Hepatocyte (in vitro differentiated cells): ENCODE data around the gene NCAPD3. TPM values are rescaled to one million over a fixed set of nuclear protein-coding genes. Genes with fewer than 3 reads are reported as not detected.

Experiments
- DNase-seq: peaks from one replicate; pipeline ENCODE4 v3.0.0-alpha.2; 2016; ENCODE audit warnings: low spot score
- H2AFZ ChIP-seq: fragments of 200-600 bp; sonication (generic); 2 replicates; pipeline ENCODE4 v1.6.0; 2016; ENCODE audit warnings: antibody characterized with exemption, mild to moderate bottlenecking
- H3K27ac ChIP-seq: fragments of 200-600 bp; sonication (generic); 2 replicates; pipeline ENCODE4 v1.5.1; 2016; ENCODE audit warnings: mild to moderate bottlenecking
- H3K27me3 ChIP-seq: fragments of 200-600 bp; sonication (generic); 2 replicates; pipeline ENCODE4 v1.6.1; 2016
- H3K36me3 ChIP-seq: fragments of 200-600 bp; sonication (generic); replicated peaks from 2 replicates; pipeline ENCODE4 v1.5.1; 2016; ENCODE audit warnings: low read depth; ENCODE audit not compliant: insufficient read depth
- H3K4me1 ChIP-seq: fragments of 200-600 bp; sonication (generic); 2 replicates; pipeline ENCODE4 v1.5.1; 2016; ENCODE audit warnings: mild to moderate bottlenecking, moderate library complexity; ENCODE audit not compliant: insufficient read depth
- H3K4me2 ChIP-seq: fragments of 200-600 bp; sonication (generic); 2 replicates; pipeline ENCODE4 v1.6.0; 2016
- H3K4me3 ChIP-seq: fragments of 200-600 bp; sonication (generic); 2 replicates; pipeline ENCODE4 v1.5.1; 2016; ENCODE audit warnings: mild to moderate bottlenecking
- H3K79me2 ChIP-seq: fragments of 200-600 bp; sonication (generic); 2 replicates; pipeline ENCODE4 v1.6.0; 2017; ENCODE audit warnings: mild to moderate bottlenecking
- H3K9me2 ChIP-seq: fragments of 200-600 bp; sonication (generic); replicated peaks from 2 replicates; pipeline ENCODE4 v1.6.0; 2017; ENCODE audit warnings: mild to moderate bottlenecking; ENCODE audit not compliant: insufficient read depth
- H3K9me3 ChIP-seq: fragments of 200-600 bp; sonication (generic); 2 replicates; pipeline ENCODE4 v1.5.1; 2016; ENCODE audit warnings: low read depth, mild to moderate bottlenecking
- H4K20me1 ChIP-seq: fragments of 200-600 bp; sonication (generic); 2 replicates; pipeline ENCODE4 v1.6.0; 2016; ENCODE audit warnings: mild to moderate bottlenecking; ENCODE audit not compliant: insufficient read depth, poor library complexity, severe bottlenecking
- CTCF ChIP-seq: fragments of 200-600 bp; sonication (generic); IDR thresholded peaks from 2 replicates; pipeline ENCODE4 v1.5.1; 2016; ENCODE audit warnings: antibody characterized with exemption, mild to moderate bottlenecking; ENCODE audit not compliant: poor library complexity
- EZH2 ChIP-seq: fragments of 200-600 bp; sonication (generic); IDR thresholded peaks from 2 replicates; pipeline ENCODE4 v1.6.1; 2016; ENCODE audit warnings: antibody characterized with exemption, mild to moderate bottlenecking, borderline replicate concordance
- EZH2phosphoT487 ChIP-seq: fragments of 200-600 bp; sonication (generic); IDR thresholded peaks from one replicate; pipeline ENCODE4 v1.6.1; 2018; ENCODE audit warnings: antibody characterized with exemption, mild to moderate bottlenecking, low read depth, moderate library complexity; ENCODE audit not compliant: unreplicated experiment, severe bottlenecking
- WGBS: methylation state at CpG from one replicate; pipeline ENCODE4 v1.1.6; 2016; ENCODE audit warnings: low lambda C conversion rate; ENCODE audit errors: missing lambda C conversion rate; 5-methylcytosine and 5-hydroxymethylcytosine counted together
- polyA plus RNA-seq: library from polyadenylated mRNA; unstranded; fragments of >200 nt; fragmentation: Nextera tagmentation; extraction: Ambion mirVana; gene quantifications from 2 replicates; pipeline ENCODE4 v1.2.1, GENCODE V29; 2016
- total RNA-seq: library from RNA; depleted of rRNA; stranded (reverse); fragments of >200 nt; gene quantifications from 2 replicates; pipeline ENCODE4 v1.2.3, GENCODE V29; 2014

The NCAPD3 gene
- total and polyA plus RNA-seq, 2 experiments from 2014 or later: 8.8 to 9.5 TPM

DNA sequence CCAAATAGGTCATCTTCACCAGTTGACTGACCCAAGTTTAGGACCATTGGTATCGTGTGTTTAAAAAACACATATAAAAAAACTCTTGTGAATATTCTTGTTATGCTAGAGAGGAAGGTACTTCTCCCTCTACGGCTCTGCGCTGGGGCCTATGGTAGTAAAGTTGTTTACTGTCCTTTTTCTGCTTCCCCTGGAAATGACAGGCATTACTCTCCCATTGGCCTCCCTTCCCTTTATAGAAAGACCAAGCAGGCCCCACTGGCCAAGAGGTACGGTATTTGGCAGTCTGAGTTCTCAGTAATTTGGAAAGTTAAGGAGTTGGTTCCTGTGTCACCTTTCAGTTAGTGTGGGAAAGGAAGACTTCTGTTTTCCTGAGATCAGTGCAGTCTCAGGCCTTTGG lies 22.9 kb upstream of the NCAPD3 start:
- no peaks in the 10 kb centered on the region for H3K36me3 ChIP-seq
- H2AFZ ChIP-seq: no peak overlapping the region

DNA sequence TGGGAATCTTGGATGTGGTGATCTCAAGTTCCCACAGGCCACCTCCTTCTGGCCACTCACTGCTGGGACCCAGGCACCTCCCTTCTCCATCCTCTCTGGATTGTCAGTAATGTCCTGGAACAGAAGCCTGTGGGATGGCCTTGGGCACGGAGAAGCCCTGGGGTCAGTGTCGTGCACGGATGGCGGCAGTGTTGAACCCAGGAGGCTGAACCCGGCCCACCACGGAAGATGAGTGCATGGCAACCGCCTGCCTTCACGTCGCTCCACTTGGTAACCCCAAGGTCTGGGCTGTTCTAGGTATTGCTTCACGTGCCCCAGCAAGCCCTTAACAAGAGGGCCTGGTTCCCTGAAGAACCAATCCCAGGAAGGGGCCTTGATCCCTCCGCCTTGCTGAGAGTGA lies 22.3 kb upstream of the NCAPD3 start:
- Histone ChIP-seq H3K27me3 (no peaks in the 10 kb centered on the region), H3K79me2 (peaks cover under 1% of the 10 kb centered on the region), H3K4me1 (no peaks in the 10 kb centered on the region), H3K36me3 (no peaks in the 10 kb centered on the region), H3K4me3 (no peak overlapping the region), H3K27ac (no peak overlapping the region), H3K4me2 (no peak overlapping the region), H4K20me1 (no peaks in the 10 kb centered on the region), H2AFZ (no peak overlapping the region), H3K9me2 (no peaks in the 10 kb centered on the region), H3K9me3 (no peaks in the 10 kb centered on the region)
- TF ChIP-seq EZH2 (no peak), CTCF (no peak), EZH2phosphoT487 (no peak)
- DNase-seq: no peak
- 98% methylated on average over 11 of the region's 11 CpGs for WGBS

More for the DNA sequence above, 22.9 kb upstream of the NCAPD3 start:
- H3K27me3 ChIP-seq: no peaks in the 10 kb centered on the region
- no peak for DNase-seq
- H4K20me1 ChIP-seq: no peaks in the 10 kb centered on the region
- no peaks in the 10 kb centered on the region for H3K4me1 ChIP-seq
- H3K9me3 ChIP-seq: no peaks in the 10 kb centered on the region
- peaks cover 6% of the 10 kb centered on the region for H3K79me2 ChIP-seq
- H3K27ac ChIP-seq: no peak overlapping the region
- H3K9me2 ChIP-seq: no peaks in the 10 kb centered on the region
- TF ChIP-seq EZH2: no peak
- no peak for TF ChIP-seq CTCF
- no peak for TF ChIP-seq EZH2phosphoT487
- 95% methylated on average over 4 of the region's 4 CpGs for WGBS
- H3K4me2 ChIP-seq: no peak overlapping the region
- no peak overlapping the region for H3K4me3 ChIP-seq

DNA sequence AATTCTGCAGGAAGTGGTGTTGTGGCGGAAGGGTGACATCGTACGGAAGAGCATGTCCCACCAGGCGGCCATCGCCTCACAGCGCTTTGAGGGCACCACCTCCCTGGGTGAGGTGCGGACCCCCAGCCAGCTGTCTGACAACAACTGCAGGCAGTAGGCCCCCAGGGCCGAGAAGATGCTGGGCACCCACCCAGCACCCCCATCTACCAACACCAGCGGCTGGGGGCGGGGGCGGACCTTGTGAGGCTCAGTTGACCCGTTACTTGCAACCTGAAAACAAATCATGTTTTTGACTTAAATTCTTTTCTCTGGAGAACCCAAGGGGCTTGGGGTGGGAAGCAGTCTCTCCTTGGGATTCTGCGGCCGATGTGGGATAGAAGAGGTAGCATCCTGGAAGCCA lies 21.7 kb upstream of the NCAPD3 start:
- no peak overlapping the region for H2AFZ ChIP-seq
- TF ChIP-seq EZH2phosphoT487: no peak
- TF ChIP-seq EZH2: no peak
- no peak for TF ChIP-seq CTCF
- H3K9me2 ChIP-seq: no peaks in the 10 kb centered on the region
- no peak overlapping the region for H3K4me2 ChIP-seq
- no peaks in the 10 kb centered on the region for H3K79me2 ChIP-seq
- WGBS: 95% methylated on average over 14 of the region's 14 CpGs
- H3K4me3 ChIP-seq: no peak overlapping the region
- no peaks in the 10 kb centered on the region for H3K9me3 ChIP-seq
- no peak for DNase-seq
- no peaks in the 10 kb centered on the region for H3K36me3 ChIP-seq
- no peaks in the 10 kb centered on the region for H4K20me1 ChIP-seq
- no peaks in the 10 kb centered on the region for H3K27me3 ChIP-seq
- H3K4me1 ChIP-seq: no peaks in the 10 kb centered on the region
- H3K27ac ChIP-seq: no peak overlapping the region

DNA sequence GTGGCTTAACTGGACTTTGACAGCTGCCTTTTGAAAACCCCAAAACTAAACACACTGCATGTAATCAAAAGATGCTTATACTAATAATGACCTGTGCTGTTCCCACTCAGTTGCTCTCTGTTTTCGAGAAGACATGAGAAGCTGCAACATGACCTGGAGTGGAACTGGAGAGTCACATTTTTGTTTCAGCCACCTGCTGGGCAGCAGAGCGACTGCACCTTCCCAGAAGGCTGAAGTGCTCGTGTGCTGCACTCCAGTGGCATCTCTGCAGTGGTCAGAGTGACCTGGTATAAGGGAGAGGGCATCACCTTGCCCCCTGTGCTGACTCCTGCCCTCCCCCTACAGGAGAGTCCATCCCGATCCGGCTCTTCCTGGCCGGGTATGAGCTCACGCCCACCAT lies 20.8 kb upstream of the NCAPD3 start:
- H3K27me3 ChIP-seq: no peaks in the 10 kb centered on the region
- no peaks in the 10 kb centered on the region for H3K4me1 ChIP-seq
- no peaks in the 10 kb centered on the region for H3K9me3 ChIP-seq
- no peak for TF ChIP-seq EZH2phosphoT487
- TF ChIP-seq CTCF: peak; percentile 36
- H3K27ac ChIP-seq: no peak overlapping the region
- no peak overlapping the region for H2AFZ ChIP-seq
- no peaks in the 10 kb centered on the region for H3K36me3 ChIP-seq
- DNase-seq: peak; percentile 29
- 74% methylated on average over 7 of the region's 7 CpGs for WGBS
- no peaks in the 10 kb centered on the region for H4K20me1 ChIP-seq
- no peaks in the 10 kb centered on the region for H3K9me2 ChIP-seq
- H3K4me2 ChIP-seq: no peak overlapping the region
- H3K79me2 ChIP-seq: no peaks in the 10 kb centered on the region
- H3K4me3 ChIP-seq: no peak overlapping the region
